Retina (tissue), 1 donor: ENCODE data around the gene CADM1.

Experiments used
- DNase-seq: peaks from one replicate; pipeline ENCODE4 v3.0.0-alpha.2; 2016

Gene CADM1

GRCh38 chr11:115439969-115440540, 64.2 kb downstream of the CADM1 start:
- DNase-seq: no peak

GRCh38 chr11:115439385-115439784, 64.8 kb downstream of the CADM1 start:
- DNase-seq: no peak

- DNase-seq: no peak
Measured at GRCh38 chr11:115437902-115438575, 66.2 kb downstream of the CADM1 start.

GRCh38 chr11:115430345-115430744, 73.9 kb downstream of the CADM1 start:
- no peak for DNase-seq

GRCh38 chr11:115428306-115428705, 75.9 kb downstream of the CADM1 start:
- DNase-seq: no peak

- no peak for DNase-seq
Measured at GRCh38 chr11:115425816-115426215, 78.4 kb downstream of the CADM1 start.

- no peak for DNase-seq
Measured at GRCh38 chr11:115425250-115425649, 79.0 kb downstream of the CADM1 start.

- no peak for DNase-seq
Measured at GRCh38 chr11:115423728-115424459, 80.3 kb downstream of the CADM1 start.

GRCh38 chr11:115421992-115422689, 82.1 kb downstream of the CADM1 start:
- DNase-seq: no peak

- DNase-seq: no peak
Measured at GRCh38 chr11:115421352-115421991, 82.7 kb downstream of the CADM1 start.

- no peak for DNase-seq
Measured at GRCh38 chr11:115420505-115420904, 83.7 kb downstream of the CADM1 start.

GRCh38 chr11:115418626-115419025, 85.6 kb downstream of the CADM1 start:
- no peak for DNase-seq

GRCh38 chr11:115418081-115418480, 86.1 kb downstream of the CADM1 start:
- DNase-seq: no peak

GRCh38 chr11:115411120-115411519, 93.1 kb downstream of the CADM1 start:
- no peak for DNase-seq

- no peak for DNase-seq
Measured at GRCh38 chr11:115409691-115410220, 94.5 kb downstream of the CADM1 start.

GRCh38 chr11:115409116-115409670, 95.0 kb downstream of the CADM1 start:
- DNase-seq: no peak

GRCh38 chr11:115408036-115408921, 95.9 kb downstream of the CADM1 start:
- no peak for DNase-seq

GRCh38 chr11:115407496-115407895, 96.7 kb downstream of the CADM1 start:
- DNase-seq: no peak

GRCh38 chr11:115406404-115406803, 97.8 kb downstream of the CADM1 start:
- no peak for DNase-seq

- DNase-seq: no peak
Measured at GRCh38 chr11:115398333-115399080, 105.7 kb downstream of the CADM1 start.

- DNase-seq: no peak
Measured at GRCh38 chr11:115396533-115396932, 107.7 kb downstream of the CADM1 start.
